CD4-positive, alpha-beta T cell treated with Interleukin-2 at 100 ng/mL for 4 hours (primary cell): ENCODE results near the gene TCEAL5.
"Not testable (repeated sequence)": the region's sequence is repeated elsewhere in the genome, so short reads cannot be mapped to it uniquely, and the experiment has no call there.

Experiments
- DNase-seq: peaks from one replicate; pipeline ENCODE4 v3.0.0-alpha.2; 2020; ENCODE audit warnings: low spot score

The TCEAL5 gene

DNA sequence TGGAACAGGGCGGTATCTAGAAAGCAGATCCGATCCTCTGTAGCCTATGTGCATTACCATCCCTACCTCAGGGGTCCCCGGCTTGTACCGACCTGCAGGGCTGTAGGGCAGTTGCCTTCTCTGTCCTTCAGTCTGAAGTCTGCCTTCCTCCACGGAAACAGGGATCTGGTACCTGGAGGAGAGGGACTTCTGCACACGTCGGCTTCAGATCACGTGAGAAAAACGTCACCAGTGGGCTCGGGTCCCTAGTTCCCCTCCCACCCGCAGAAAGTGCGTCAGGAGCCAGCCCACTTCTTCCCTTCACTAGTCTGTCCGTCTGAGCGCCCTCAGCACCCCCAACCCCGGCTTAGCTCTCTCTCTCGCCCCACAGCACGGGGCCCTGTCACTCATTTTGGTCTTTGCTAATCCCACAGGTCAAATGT is at the start of gene TCEAL5:
TCEAL5 (minus strand) TSS at position 170 of the 422 bp plus-strand sequence. CDS start 2,187 bp downstream, outside the sequence.
- no peak for DNase-seq

DNA sequence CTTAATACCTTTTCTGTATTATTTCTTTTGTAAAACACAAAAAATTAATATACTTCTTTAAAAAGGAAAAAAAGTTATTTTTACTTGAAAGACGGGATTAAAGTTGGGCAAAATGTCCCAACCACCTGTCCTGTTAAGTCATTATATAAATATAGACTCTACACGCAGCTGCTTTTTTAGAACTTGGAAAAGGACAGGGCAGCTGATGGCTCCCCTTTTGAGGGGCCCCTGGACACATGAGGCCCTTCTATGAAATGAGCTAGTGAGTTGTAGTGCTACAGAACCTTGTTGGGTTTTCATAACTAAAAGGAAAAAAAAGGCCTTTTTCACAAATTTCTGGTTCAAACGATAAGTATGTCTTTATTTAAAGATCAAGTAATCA is 34.8 kb upstream of the TCEAL5 start:
- DNase-seq = no peak

DNA sequence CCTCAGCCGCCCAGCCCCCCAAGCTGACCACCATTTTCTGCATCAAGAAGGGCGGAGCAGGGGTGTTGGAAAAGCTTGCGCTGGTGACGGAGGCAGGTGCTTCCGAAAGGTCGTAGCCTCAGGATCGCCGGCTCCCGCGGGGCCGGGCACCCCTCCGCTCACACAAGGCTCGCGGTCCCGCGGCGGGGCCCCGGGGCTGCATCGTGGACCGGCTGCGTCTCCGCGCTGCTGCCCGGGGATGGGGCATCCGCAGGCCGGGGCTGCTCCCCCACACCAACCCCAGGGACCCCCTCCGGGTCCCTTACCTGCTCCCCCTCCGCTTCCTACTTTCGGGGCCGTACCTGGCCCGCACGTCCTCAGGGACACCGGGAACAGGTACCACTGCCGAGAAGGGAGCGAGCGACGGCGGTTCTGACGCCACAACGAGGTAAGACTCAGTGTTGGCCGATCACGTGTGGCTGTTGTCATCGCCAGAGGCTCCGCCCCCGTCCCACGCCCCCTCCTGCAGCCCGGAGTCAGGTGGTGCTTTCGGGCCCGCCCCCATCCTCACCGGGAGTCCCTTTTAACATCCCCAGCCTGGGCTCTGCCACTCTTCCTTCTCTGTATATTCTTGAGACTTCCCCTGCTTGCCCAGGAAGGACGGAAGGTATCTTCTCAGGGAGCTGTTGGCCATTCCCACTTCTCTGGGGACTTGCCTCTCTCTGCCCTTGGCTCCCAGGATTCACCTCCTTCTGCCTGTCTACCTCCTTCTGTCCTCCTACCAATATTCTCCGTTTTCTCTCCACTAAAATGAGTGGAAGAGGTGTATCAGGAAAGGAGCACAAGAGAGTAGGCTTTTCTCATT is 34.2 kb upstream of the TCEAL5 start, which contains the start of gene BEX2:
BEX2 (minus strand) TSS at position 436 of the 844 bp plus-strand sequence. CDS start 1,014 bp downstream, outside the sequence.
- peak; percentile 77 for DNase-seq

GRCh38 chrX:103309860-103310554 is 33.5 kb upstream of the TCEAL5 start:
- DNase-seq = no peak

GRCh38 chrX:103305666-103306065 is 29.1 kb upstream of the TCEAL5 start:
- not testable (repeated sequence) for DNase-seq

GRCh38 chrX:103304705-103305104 is 28.2 kb upstream of the TCEAL5 start:
- no peak for DNase-seq

GRCh38 chrX:103293118-103293517 is 16.6 kb upstream of the TCEAL5 start:
- DNase-seq = no peak

GRCh38 chrX:103279624-103280023 is 3.1 kb upstream of the TCEAL5 start:
- no peak for DNase-seq

GRCh38 chrX:103275947-103276567 is 493 bp downstream of the TCEAL5 start:
- no peak for DNase-seq

GRCh38 chrX:103274284-103274683 is 2.3 kb downstream of the TCEAL5 start:
- no peak for DNase-seq

GRCh38 chrX:103258275-103258674 is 18.3 kb downstream of the TCEAL5 start:
- no peak for DNase-seq

DNA sequence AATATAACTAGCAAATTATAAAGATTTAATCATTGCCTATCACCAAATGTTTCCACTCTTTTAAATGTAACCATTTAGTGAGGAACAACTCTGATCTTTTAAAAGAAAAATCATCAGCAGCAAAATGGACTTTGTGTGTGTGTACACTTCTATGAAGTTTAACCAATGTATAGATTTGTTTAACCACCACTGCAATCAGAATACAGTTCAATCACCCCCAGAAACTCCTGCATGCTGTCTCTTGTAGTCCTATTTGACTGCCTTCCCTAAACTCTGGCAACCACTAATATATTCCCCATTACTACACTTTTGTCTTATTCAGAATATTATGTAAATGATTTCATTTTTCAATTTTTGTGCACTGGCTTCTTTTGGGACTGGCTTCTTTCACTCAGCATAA is 19.9 kb downstream of the TCEAL5 start:
- no peak for DNase-seq

GRCh38 chrX:103254921-103255493 is 21.5 kb downstream of the TCEAL5 start, which contains the start of gene TCEAL8:
TCEAL8 (minus strand) TSS chrX:103255155; CDS start chrX:103253979, 1,176 bp downstream.
- DNase-seq = peak; percentile 52

DNA sequence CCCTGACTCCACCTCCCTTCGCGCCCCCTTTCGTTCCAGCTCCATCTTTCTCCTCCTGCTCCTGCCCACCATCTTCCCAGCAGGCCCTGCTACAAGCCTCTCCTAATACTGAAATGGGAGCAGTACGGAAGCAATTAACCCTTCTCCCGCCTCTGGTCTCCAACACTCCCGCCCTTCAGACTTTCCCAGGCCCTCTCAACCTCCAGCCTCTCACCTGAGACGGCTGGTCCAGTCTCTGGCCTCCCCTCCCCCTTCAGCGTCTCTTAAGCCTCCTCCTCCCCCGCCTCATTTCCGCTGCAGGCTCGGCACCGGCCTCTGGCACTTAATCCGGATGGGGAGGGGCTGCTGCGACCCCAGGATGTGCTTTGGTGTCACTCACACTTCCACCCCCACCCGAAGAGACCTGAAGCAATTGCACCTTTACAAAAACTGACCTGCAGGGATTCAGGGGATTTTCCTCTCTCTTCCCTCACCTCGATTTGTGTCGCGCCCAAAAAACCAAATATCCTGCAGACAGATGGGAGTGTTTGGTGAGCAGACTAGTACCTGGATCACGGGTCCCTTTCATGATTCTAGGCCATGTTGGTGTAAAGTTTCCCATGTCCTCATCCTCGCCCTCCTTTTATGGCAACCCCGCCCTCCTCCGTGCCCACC is 22.3 kb downstream of the TCEAL5 start:
- DNase-seq = peak; percentile 15

- DNase-seq = no peak
Observed at GRCh38 chrX:103253608-103254007, 22.9 kb downstream of the TCEAL5 start.

DNA sequence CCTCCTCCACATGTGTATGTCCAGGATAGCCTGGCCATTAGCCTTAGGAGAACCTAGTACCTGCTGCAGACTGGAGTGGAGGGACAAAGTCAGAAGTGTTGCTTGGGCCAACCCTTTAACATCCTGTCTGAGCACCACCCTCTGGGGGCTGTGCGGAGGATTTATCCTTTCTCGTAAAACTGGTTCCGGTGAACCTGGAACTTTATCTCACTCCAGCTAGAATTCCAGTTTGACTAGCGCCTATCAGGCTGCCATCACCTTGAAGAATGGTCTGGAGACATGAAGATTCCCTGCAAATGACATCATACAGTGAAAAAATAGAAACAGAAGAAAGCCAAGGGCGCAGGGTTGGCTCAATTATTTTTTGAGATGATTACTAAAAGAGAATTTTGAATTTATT is 25.6 kb downstream of the TCEAL5 start:
- DNase-seq = no peak

GRCh38 chrX:103249805-103250204 is 26.7 kb downstream of the TCEAL5 start:
- no peak for DNase-seq

DNA sequence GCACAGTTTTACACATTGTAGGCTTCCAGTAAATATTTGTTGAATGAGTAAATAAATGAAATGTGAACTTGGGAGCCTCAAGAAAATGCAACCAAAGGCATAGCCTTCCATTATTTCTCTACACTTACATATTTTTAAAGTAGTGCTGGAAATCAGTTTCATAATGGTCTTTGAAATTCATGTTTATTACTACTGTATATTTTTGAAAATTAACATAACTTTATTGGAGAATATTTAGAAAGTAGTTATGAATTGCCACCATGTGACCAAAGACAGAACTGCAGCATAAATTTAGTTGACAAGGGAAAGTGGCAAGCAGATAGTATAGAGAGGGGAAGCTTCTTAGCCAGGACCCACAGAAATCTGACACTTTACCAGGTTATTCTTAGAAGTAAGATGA is 28.0 kb downstream of the TCEAL5 start:
- peak; percentile 35 for DNase-seq

GRCh38 chrX:103240155-103240554 is 36.4 kb downstream of the TCEAL5 start:
- DNase-seq = no peak

DNA sequence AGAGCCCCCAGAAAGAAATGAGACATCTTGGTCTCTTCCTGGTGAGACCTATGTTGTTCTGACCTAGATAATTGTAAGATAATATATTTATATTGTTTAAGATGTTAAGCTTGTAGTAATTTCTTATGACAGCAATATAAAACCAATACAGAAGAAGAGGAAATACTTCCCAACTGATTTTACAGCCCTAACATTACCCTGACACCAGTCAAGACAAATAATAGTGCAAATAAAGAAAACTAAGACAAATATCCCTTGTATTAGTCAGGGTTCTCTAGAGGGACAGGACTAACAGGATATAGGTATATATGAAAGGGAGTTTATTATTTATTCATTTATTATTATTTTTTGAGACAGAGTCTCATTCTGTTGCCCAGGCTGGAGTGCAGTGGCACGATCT is 40.3 kb downstream of the TCEAL5 start:
- DNase-seq = no peak

GRCh38 chrX:103235608-103236007 is 40.9 kb downstream of the TCEAL5 start:
- DNase-seq = not testable (repeated sequence)

GRCh38 chrX:103234869-103235268 is 41.7 kb downstream of the TCEAL5 start:
- no peak for DNase-seq
